ENCODE results near the gene TAS2R40.
"Not testable (repeated sequence)": the region's sequence is repeated elsewhere in the genome, so short reads cannot be mapped to it uniquely, and the experiment has no call there.

Gene TAS2R40

DNA sequence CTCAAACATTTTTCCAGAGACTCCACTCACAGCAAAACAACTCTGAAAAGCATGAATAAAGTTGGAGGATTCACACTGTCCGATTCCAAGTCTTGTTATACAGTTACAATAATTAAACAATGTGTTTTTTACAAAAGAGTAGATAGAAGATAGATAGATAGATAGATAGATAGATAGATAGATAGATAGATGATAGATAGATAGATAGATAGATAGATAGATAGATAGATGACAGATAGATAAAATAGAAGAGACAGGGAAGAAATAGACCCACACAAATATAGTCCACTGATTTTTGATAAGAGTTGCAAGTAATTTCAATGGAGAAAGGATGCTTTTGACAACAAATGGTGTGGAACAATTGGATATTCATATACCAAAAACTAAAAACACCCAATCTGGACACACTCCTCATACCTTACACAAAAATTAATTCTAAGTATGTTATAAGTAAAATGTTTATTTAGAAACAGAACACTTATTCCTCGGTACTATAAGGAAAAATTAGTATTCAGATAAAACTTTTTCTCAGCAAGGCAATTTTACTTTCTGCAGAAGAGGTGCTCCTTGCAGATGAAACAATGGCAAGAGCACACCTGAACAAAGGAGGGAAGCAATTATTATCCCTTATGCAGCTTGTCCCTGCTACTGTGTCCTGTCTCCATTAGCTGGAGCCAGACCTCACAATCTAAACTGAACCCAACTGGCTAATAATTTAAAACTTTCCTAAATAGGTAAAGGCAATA, 44.3 kb upstream of the TAS2R40 start:
- no peak overlapping the region for H3K27ac ChIP-seq (replicated peaks)
- no peak overlapping the region for H3K4me3 ChIP-seq (replicated peaks; ENCODE audit: insufficient read depth, low read length)
- no peaks in the 10 kb centered on the region for H3K27me3 ChIP-seq (ENCODE audit: insufficient read depth, poor library complexity, severe bottlenecking)
- no peak for DNase-seq (ENCODE audit: low read depth in 1 of 2, low spot score in 1 of 2)
- TF ChIP-seq POLR2AphosphoS5 (IDR thresholded peaks at IDR 0.05; ENCODE audit: low read depth) (no peak), GABPA (IDR thresholded peaks at IDR 0.05; ENCODE audit: low read depth) (no peak), SPI1 (IDR thresholded peaks at IDR 0.05; ENCODE audit: borderline replicate concordance, low read depth) (no peak)
- TF ChIP-seq, protein P1, sequence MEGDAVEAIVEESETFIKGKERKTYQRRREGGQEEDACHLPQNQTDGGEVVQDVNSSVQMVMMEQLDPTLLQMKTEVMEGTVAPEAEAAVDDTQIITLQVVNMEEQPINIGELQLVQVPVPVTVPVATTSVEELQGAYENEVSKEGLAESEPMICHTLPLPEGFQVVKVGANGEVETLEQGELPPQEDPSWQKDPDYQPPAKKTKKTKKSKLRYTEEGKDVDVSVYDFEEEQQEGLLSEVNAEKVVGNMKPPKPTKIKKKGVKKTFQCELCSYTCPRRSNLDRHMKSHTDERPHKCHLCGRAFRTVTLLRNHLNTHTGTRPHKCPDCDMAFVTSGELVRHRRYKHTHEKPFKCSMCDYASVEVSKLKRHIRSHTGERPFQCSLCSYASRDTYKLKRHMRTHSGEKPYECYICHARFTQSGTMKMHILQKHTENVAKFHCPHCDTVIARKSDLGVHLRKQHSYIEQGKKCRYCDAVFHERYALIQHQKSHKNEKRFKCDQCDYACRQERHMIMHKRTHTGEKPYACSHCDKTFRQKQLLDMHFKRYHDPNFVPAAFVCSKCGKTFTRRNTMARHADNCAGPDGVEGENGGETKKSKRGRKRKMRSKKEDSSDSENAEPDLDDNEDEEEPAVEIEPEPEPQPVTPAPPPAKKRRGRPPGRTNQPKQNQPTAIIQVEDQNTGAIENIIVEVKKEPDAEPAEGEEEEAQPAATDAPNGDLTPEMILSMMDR (IDR thresholded peaks at IDR 0.05; ENCODE audit: insufficient read depth, low read length): no peak
- TF ChIP-seq, protein P2, sequence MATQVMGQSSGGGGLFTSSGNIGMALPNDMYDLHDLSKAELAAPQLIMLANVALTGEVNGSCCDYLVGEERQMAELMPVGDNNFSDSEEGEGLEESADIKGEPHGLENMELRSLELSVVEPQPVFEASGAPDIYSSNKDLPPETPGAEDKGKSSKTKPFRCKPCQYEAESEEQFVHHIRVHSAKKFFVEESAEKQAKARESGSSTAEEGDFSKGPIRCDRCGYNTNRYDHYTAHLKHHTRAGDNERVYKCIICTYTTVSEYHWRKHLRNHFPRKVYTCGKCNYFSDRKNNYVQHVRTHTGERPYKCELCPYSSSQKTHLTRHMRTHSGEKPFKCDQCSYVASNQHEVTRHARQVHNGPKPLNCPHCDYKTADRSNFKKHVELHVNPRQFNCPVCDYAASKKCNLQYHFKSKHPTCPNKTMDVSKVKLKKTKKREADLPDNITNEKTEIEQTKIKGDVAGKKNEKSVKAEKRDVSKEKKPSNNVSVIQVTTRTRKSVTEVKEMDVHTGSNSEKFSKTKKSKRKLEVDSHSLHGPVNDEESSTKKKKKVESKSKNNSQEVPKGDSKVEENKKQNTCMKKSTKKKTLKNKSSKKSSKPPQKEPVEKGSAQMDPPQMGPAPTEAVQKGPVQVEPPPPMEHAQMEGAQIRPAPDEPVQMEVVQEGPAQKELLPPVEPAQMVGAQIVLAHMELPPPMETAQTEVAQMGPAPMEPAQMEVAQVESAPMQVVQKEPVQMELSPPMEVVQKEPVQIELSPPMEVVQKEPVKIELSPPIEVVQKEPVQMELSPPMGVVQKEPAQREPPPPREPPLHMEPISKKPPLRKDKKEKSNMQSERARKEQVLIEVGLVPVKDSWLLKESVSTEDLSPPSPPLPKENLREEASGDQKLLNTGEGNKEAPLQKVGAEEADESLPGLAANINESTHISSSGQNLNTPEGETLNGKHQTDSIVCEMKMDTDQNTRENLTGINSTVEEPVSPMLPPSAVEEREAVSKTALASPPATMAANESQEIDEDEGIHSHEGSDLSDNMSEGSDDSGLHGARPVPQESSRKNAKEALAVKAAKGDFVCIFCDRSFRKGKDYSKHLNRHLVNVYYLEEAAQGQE (IDR thresholded peaks at IDR 0.05; ENCODE audit: insufficient replicate concordance, low read depth): no peak

DNA sequence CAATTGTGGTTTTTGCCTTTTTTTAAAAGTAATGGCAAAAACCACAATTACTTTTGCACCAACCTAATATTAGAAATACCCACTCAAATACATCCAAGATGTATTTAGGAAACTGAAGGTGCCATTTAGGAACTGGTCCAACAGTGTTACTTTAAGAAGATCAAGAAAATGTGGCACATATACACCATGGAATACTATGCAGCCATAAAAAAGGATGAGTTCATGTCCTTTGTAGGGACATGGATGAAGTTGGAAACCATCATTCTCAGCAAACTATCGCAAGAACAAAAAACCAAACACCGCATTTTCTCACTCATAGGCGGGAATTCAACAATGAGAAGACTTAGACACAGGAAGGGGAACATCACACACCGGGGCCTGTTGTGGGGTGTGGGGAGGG, 41.1 kb upstream of the TAS2R40 start:
- not testable (repeated sequence) for H3K27me3 ChIP-seq (ENCODE audit: insufficient read depth, poor library complexity, severe bottlenecking); H3K27ac ChIP-seq (replicated peaks); DNase-seq (ENCODE audit: low read depth in 1 of 2, low spot score in 1 of 2); H3K4me3 ChIP-seq (replicated peaks; ENCODE audit: insufficient read depth, low read length)

DNA sequence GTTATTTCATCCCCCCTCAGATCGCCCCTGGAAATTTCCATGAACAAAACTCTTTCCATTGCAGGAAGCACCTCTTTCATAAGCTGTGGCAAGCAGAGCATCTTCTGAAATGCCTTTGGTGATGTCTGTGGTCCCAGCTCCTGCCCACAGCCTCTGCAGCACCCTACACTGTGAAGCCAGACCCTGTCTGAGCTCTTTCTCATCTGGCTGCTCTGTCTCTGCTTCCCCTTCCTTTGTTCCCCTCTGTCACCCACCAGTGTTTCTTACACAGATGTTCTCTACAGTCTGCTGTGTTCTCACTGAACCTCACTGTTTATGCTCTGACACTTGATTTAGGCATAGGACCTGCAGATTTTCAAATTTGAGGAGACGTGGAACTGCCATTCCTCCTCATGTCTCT, 40.5 kb upstream of the TAS2R40 start:
- Histone ChIP-seq H3K27ac (replicated peaks) (no peak overlapping the region), H3K27me3 (ENCODE audit: insufficient read depth, poor library complexity, severe bottlenecking) (no peaks in the 10 kb centered on the region), H3K4me3 (replicated peaks; ENCODE audit: insufficient read depth, low read length) (no peak overlapping the region)
- TF ChIP-seq GABPA (IDR thresholded peaks at IDR 0.05; ENCODE audit: low read depth) (no peak), SPI1 (IDR thresholded peaks at IDR 0.05; ENCODE audit: borderline replicate concordance, low read depth) (no peak), POLR2AphosphoS5 (IDR thresholded peaks at IDR 0.05; ENCODE audit: low read depth) (no peak)
- TF ChIP-seq, protein P1 (IDR thresholded peaks at IDR 0.05; ENCODE audit: insufficient read depth, low read length): no peak
- TF ChIP-seq, protein P2 (IDR thresholded peaks at IDR 0.05; ENCODE audit: insufficient replicate concordance, low read depth): no peak
- no peak for DNase-seq (ENCODE audit: low read depth in 1 of 2, low spot score in 1 of 2)

DNA sequence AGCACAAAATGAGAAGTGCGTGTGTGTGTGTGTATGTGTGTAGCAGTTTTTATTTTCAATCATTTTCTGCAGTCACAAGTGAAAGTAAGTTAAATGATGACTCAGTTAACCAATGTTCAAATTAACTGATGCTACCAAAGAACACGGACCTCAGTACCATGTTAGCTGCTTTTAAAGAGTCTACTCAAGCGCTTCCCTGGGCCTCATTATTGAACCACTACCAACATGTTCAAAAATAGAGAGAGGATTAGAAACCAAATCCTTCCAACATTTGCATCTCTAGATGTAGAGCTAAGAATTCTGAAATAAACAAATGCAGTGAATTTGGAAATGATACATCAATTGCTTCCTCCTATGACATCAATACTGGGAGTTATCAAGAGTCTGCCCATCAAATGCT, 38.8 kb upstream of the TAS2R40 start, which contains the start of gene TAS2R39:
Gene TAS2R39, plus strand, starts transcription at position 396 of the 400 bp plus-strand sequence. Its CDS starts 0 bp downstream, at position 396.
- no peak for DNase-seq (ENCODE audit: low read depth in 1 of 2, low spot score in 1 of 2)
- Histone ChIP-seq H3K4me3 (replicated peaks; ENCODE audit: insufficient read depth, low read length) (no peak within 1 kb of the TSS), H3K27ac (replicated peaks) (no peak within 1 kb of the TSS), H3K27me3 (ENCODE audit: insufficient read depth, poor library complexity, severe bottlenecking) (no peaks in the 10 kb centered on the region)
- TF ChIP-seq POLR2AphosphoS5 (IDR thresholded peaks at IDR 0.05; ENCODE audit: low read depth): no peak
- TF ChIP-seq SPI1 (IDR thresholded peaks at IDR 0.05; ENCODE audit: borderline replicate concordance, low read depth): no peak
- no peak for TF ChIP-seq GABPA (IDR thresholded peaks at IDR 0.05; ENCODE audit: low read depth)
- TF ChIP-seq, protein P2 (IDR thresholded peaks at IDR 0.05; ENCODE audit: insufficient replicate concordance, low read depth): no peak
- TF ChIP-seq, protein P1 (IDR thresholded peaks at IDR 0.05; ENCODE audit: insufficient read depth, low read length): no peak
